CD4-positive, alpha-beta T cell treated with Interleukin-2 at 100 ng/mL for 4 hours (primary cell): ENCODE results near the gene TBC1D14.

Experiments used
- DNase-seq: peaks from one replicate; pipeline ENCODE4 v3.0.0-alpha.2; 2020; ENCODE audit warnings: low spot score

TBC1D14 gene

GRCh38 chr4:6929812-6930464 lies 20.3 kb downstream of the TBC1D14 start:
- DNase-seq, result no peak

GRCh38 chr4:6932475-6932874 lies 22.8 kb downstream of the TBC1D14 start:
- no peak for DNase-seq

- DNase-seq, result no peak
Measured at GRCh38 chr4:6932918-6933317, 23.3 kb downstream of the TBC1D14 start.

GRCh38 chr4:6933691-6934430 lies 24.2 kb downstream of the TBC1D14 start:
- no peak for DNase-seq

GRCh38 chr4:6935965-6936364 lies 26.3 kb downstream of the TBC1D14 start:
- DNase-seq, result no peak

- no peak for DNase-seq
Measured at GRCh38 chr4:6937201-6937600, 27.6 kb downstream of the TBC1D14 start.

GRCh38 chr4:6937754-6938153 lies 28.1 kb downstream of the TBC1D14 start:
- no peak for DNase-seq

- DNase-seq, result no peak
Measured at GRCh38 chr4:6938237-6938636, 28.6 kb downstream of the TBC1D14 start.

- no peak for DNase-seq
Measured at GRCh38 chr4:6938647-6939271, 29.1 kb downstream of the TBC1D14 start.

- no peak for DNase-seq
Measured at GRCh38 chr4:6939761-6940743, 30.4 kb downstream of the TBC1D14 start.

GRCh38 chr4:6940744-6941137 lies 31.1 kb downstream of the TBC1D14 start:
- DNase-seq, result no peak

GRCh38 chr4:6941796-6942195 lies 32.2 kb downstream of the TBC1D14 start:
- DNase-seq, result no peak

- peak; percentile 62 for DNase-seq
Measured at GRCh38 chr4:6942238-6942800, 32.7 kb downstream of the TBC1D14 start.

GRCh38 chr4:6943012-6943884 lies 33.6 kb downstream of the TBC1D14 start:
- no peak for DNase-seq

- no peak for DNase-seq
Measured at GRCh38 chr4:6943885-6944225, 34.2 kb downstream of the TBC1D14 start.

- no peak for DNase-seq
Measured at GRCh38 chr4:6944301-6945051, 34.9 kb downstream of the TBC1D14 start.

GRCh38 chr4:6945052-6945409 lies 35.4 kb downstream of the TBC1D14 start:
- no peak for DNase-seq

GRCh38 chr4:6946497-6946896 lies 36.9 kb downstream of the TBC1D14 start:
- DNase-seq, result no peak

GRCh38 chr4:6948134-6948460 lies 38.5 kb downstream of the TBC1D14 start:
- no peak for DNase-seq

- peak; percentile 13 for DNase-seq
Measured at GRCh38 chr4:6951880-6952381, 42.3 kb downstream of the TBC1D14 start.
